ENCODE results near the gene SMCHD1. TPM values are rescaled to one million over a fixed set of nuclear protein-coding genes. Genes with fewer than 3 reads are reported as not detected.
"Not testable (repeated sequence)": the region's sequence is repeated elsewhere in the genome, so short reads cannot be mapped to it uniquely, and the experiment has no call there.

The SMCHD1 gene
- total RNA-seq, 1 experiment from 2014 or later = 48.0 TPM

- DNase-seq (ENCODE audit: low read depth) = no peak
These were observed 61.1 kb downstream of the SMCHD1 start for GRCh38 chr18:2716394-2717326.

- no peak for DNase-seq (ENCODE audit: low read depth)
These were observed 61.9 kb downstream of the SMCHD1 start for GRCh38 chr18:2717407-2717806.

DNA sequence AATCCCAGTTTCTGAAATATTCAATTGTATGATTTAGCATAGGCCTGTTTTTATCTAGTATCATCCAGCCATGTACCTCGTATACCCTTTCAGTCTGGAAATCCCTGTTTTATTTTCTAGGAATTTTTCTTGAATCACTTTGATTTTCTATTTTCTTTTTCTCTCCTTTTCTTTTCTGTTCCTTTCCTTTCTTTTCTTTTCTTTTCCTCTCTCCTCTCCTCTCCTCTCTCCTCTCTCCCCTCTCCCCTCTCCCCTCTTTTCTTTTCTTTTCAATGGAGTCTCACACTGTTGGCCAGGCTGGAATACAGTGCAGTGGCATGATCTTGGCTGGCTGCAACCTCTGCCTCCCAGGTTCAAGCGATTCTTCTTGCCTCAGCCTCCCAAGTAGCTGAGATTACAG is 63.5 kb downstream of the SMCHD1 start:
- no peak for DNase-seq (ENCODE audit: low read depth)

DNA sequence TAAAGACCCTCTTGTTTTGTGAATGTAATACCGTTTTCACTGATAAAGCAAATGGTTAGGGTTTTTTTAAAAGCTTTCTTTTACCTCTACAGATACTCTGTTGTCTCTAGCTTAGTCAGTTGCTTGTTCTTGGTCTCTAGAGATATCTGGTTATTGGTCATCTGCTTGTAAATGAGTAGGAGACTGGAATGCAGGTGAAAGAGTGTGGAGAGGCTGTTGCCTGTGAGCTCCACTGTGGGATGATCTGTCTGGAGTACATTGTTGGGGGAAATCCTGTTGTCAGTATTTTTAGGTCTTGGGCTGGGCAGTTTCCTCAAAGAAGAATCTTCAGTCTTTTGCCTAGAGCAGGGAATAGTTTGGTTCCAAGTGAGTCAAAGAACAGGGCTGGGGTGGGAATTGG is 67.7 kb downstream of the SMCHD1 start:
- DNase-seq (ENCODE audit: low read depth) = peak; percentile 7

GRCh38 chr18:2729757-2730156 is 74.2 kb downstream of the SMCHD1 start:
- no peak for DNase-seq (ENCODE audit: low read depth)

DNA sequence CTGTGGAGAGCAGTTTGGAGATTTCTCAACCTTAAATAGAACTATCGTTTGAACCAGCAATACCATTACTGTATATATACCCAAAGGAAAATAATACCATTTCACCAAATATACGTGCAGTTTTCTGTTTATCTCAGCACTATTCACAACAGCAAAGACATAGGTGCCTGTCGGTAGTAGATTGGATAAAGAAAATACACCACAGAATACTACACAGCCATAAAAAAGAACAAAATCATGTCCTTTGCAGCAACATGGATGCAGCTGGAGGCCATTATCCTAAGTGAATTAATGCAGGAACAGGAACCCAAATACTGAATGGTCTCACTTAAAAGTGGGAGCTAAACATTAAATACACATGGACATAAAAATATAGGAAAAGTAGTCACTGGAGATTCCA is 81.3 kb downstream of the SMCHD1 start:
- DNase-seq (ENCODE audit: low read depth) = no peak

GRCh38 chr18:2740082-2740481 is 84.6 kb downstream of the SMCHD1 start:
- DNase-seq (ENCODE audit: low read depth) = not testable (repeated sequence)

DNA sequence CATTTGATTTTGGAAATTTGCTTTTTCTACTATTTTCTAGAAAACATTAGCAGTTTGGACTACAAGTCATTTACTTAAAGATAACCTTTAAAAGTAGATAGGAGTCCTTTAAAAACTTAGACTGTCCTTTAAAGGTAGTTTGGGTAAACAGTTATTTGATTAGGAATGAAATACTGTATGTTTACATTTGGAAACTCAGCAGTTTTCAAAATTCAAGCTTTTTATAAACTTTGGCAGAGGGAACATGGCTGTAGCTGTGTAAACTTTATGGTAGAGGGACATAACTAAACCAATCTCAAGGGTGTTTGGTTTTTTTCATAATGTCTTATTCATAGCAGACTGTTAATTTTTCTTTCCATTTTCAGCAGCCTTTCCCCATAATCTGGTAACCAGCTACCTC is 90.7 kb downstream of the SMCHD1 start:
- no peak for DNase-seq (ENCODE audit: low read depth)

- DNase-seq (ENCODE audit: low read depth) = no peak
These were observed 102.8 kb downstream of the SMCHD1 start for GRCh38 chr18:2758309-2758708.

GRCh38 chr18:2774669-2775068 is 119.1 kb downstream of the SMCHD1 start:
- DNase-seq (ENCODE audit: low read depth) = no peak

GRCh38 chr18:2776601-2777000 is 121.1 kb downstream of the SMCHD1 start:
- DNase-seq (ENCODE audit: low read depth) = no peak

- no peak for DNase-seq (ENCODE audit: low read depth)
These were observed 121.7 kb downstream of the SMCHD1 start for GRCh38 chr18:2777241-2777640.

DNA sequence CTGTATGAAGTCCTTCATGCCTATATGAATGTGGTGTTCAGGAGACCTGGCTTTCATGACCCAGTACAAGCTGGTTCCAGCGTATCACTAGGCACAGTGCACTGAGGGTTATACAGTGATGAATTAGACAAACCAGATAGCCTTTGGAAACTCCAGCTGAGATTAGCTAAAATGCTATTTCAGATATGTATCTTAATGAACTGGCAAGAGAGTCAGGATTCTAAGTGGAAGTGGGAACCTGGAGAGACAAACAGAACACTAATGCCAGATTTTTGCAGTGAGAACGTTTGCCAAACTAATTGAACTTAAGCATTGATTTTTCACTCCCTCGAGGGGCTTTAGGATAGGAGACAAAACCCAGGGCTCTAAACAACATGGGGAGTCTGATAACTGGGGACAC is 125.2 kb downstream of the SMCHD1 start:
- DNase-seq (ENCODE audit: low read depth) = no peak

GRCh38 chr18:2787225-2787624 is 131.7 kb downstream of the SMCHD1 start:
- DNase-seq (ENCODE audit: low read depth) = no peak

DNA sequence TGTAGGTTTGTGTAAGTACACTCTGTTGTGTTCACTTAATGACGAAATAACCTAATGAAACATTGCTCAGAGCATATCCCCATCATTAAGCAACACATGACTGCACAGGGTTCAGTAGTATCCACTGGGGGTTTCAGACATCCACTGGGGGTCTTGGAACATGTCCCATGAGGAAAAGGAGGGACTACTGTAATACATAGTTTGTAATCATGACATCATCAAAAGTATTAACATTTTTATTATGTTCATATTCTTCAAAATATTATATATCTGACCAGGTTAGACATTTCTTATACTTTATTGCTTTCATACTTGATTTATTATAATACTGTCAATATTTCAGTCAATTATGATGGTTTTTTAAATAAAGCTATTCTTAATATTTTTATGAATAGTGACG is 136.9 kb downstream of the SMCHD1 start:
- no peak for DNase-seq (ENCODE audit: low read depth)

DNA sequence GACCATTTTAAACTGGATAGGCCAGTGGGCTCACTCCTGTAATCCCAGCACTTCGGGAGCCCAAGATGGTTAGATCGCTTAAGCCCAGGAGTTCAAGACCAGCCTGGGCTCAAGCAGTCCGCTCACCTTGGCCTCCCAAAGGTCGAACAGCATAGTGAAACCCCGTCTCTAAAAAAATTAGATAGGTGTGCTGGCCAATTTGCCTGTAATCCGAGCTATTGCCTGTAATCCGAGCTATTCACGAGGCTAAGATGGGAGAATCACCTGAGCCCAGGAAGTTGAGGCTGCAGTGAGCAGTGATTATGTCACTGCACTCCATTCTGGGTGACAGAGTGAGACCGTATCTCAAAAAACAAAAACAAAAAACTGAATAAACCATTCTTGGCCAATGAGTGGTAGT is 138.6 kb downstream of the SMCHD1 start:
- no peak for DNase-seq (ENCODE audit: low read depth)

DNA sequence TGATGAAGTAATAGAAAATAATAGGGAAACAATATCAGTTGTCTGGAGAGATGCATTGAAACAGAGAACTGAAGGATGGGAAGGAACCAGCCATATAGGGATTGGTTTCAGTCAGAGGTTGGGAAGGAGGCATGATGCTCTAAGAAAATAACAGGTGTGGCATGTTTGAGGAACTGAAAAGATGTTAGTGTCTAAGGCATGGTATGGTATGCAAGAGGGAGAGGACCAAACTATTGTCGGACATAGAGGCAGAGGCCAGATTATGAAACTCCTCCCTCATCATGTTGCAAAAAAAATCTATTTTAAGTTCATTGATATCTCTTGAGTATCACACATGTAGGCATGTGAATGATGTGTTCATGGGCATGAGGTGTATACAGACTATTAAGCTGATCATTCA is 142.4 kb downstream of the SMCHD1 start:
- DNase-seq (ENCODE audit: low read depth) = no peak

DNA sequence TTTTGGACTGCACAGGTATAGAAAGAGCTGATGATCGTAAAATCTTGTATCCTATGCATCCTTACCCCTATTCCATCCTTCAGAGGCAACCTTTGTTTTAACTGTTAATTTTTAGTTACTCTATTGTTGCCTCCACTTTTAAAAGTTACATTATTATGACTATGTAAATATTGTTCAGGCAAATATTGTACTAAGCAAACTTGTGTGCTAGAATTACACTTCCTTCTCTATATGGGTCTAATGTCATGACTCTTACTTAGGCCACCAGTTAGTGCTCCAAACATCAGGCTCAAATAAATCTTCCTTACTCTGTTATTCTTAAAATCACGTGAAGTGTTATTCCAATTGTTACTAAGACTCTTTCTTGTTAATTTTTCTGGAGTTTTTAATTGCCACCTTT is 143.8 kb downstream of the SMCHD1 start:
- DNase-seq (ENCODE audit: low read depth) = no peak

DNA sequence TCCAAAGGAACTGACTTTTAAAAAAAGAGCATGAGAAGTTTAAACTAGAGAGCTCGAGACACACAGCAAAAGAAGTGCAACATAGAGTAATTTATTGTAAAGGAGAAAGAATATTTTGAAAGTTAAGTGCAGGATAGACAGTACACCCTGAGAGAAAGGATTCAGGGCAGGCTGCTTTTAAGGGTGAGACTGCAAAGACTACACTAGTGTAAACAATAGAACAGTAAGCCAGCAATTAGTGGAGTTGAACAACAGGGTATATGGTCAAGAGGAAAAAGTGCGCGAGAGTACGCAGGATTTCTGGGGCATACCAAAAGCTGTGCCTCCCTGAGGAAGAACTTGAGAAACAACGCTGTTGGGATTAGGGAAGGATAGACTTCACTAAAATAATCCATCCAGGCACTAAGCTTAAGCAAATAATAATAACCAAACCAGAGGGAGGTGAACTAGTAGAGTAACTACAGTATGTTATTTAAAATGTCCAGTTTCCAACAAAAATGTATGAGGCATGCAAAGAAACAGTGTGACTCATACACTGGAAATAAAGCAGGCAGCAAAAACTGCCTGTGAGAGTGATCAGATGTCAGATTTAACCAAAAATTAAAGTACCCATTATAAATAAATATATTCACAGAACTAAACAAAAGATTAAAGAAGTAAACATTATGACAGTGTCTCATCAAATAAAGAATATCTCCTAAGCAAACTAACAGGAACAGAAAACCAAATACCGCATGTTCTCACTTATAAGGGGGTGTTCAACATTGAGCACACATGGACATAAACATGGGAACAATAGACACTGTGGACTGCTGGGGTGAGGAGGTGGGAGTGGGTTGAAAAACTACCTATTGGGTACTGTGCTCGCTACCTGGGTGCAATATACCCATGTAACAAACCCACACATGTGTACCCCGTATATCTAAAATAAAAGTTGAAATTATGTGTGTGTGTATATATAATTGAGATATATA is 150.7 kb downstream of the SMCHD1 start:
- DNase-seq (ENCODE audit: low read depth) = peak; percentile 46

DNA sequence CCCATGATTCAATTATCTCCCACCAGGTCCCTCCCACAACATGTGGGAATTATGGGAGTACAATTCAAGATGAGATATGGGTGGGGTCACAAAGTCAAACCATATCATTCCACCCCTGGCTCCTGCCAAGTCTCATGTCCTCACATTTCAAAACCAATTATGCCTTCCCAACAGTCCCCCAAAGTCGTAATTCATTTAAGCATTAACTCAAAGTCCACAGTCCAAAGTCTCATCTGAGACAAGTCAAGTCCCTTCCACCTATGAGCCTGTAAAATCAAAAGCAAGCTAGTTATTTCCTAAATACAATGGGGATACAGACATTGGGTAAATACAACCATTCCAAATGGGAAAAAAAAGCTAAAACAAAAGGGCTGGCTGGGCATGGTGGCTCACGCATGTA is 153.1 kb downstream of the SMCHD1 start:
- not testable (repeated sequence) for DNase-seq (ENCODE audit: low read depth)

GRCh38 chr18:2809666-2810183 is 154.2 kb downstream of the SMCHD1 start:
- not testable (repeated sequence) for DNase-seq (ENCODE audit: low read depth)

GRCh38 chr18:2811416-2811815 is 155.9 kb downstream of the SMCHD1 start:
- DNase-seq (ENCODE audit: low read depth) = no peak

Data from LHCN-M2 (cell line).